CD4-positive, alpha-beta T cell treated with Interleukin-21 for 1 hour (primary cell): Measurements from ENCODE around the gene SPAG16.
"Not testable (repeated sequence)": the region's sequence is repeated elsewhere in the genome, so short reads cannot be mapped to it uniquely, and the experiment has no call there.

Source experiments
- DNase-seq: peaks from one replicate; pipeline ENCODE4 v3.0.0-alpha.2; 2020

Gene SPAG16

GRCh38 chr2:214014551-214015220, 730.4 kb downstream of the SPAG16 start:
- no peak for DNase-seq

- DNase-seq = no peak
Observed at GRCh38 chr2:214019229-214019972, 735.1 kb downstream of the SPAG16 start.

GRCh38 chr2:214019973-214020345, 735.7 kb downstream of the SPAG16 start:
- no peak for DNase-seq

- DNase-seq = no peak
Observed at GRCh38 chr2:214029190-214029589, 744.9 kb downstream of the SPAG16 start.

- no peak for DNase-seq
Observed at GRCh38 chr2:214031566-214031965, 747.3 kb downstream of the SPAG16 start.

GRCh38 chr2:214034417-214034816, 750.2 kb downstream of the SPAG16 start:
- DNase-seq = no peak

GRCh38 chr2:214035091-214035852, 751.0 kb downstream of the SPAG16 start:
- DNase-seq = no peak

- DNase-seq = no peak
Observed at GRCh38 chr2:214035921-214036320, 751.7 kb downstream of the SPAG16 start.

GRCh38 chr2:214038186-214038585, 753.9 kb downstream of the SPAG16 start:
- DNase-seq = no peak

- DNase-seq = no peak
Observed at GRCh38 chr2:214050731-214051130, 766.5 kb downstream of the SPAG16 start.

- no peak for DNase-seq
Observed at GRCh38 chr2:214051585-214051984, 767.3 kb downstream of the SPAG16 start.

GRCh38 chr2:214052235-214052634, 768.0 kb downstream of the SPAG16 start:
- DNase-seq = no peak

GRCh38 chr2:214057986-214058385, 773.7 kb downstream of the SPAG16 start:
- no peak for DNase-seq

- DNase-seq = not testable (repeated sequence)
Observed at GRCh38 chr2:214062279-214062678, 778.0 kb downstream of the SPAG16 start.

- DNase-seq = no peak
Observed at GRCh38 chr2:214064471-214064870, 780.2 kb downstream of the SPAG16 start.

GRCh38 chr2:214066862-214067261, 782.6 kb downstream of the SPAG16 start:
- DNase-seq = no peak

- no peak for DNase-seq
Observed at GRCh38 chr2:214069254-214069653, 785.0 kb downstream of the SPAG16 start.

GRCh38 chr2:214075456-214075855, 791.2 kb downstream of the SPAG16 start:
- DNase-seq = no peak

- no peak for DNase-seq
Observed at GRCh38 chr2:214076527-214076926, 792.3 kb downstream of the SPAG16 start.

GRCh38 chr2:214077727-214078126, 793.5 kb downstream of the SPAG16 start:
- no peak for DNase-seq

GRCh38 chr2:214079032-214079431, 794.8 kb downstream of the SPAG16 start:
- DNase-seq = no peak

GRCh38 chr2:214088536-214088935, 804.3 kb downstream of the SPAG16 start:
- no peak for DNase-seq

- DNase-seq = no peak
Observed at GRCh38 chr2:214096208-214096715, 812.0 kb downstream of the SPAG16 start.

- DNase-seq = no peak
Observed at GRCh38 chr2:214098811-214099210, 814.5 kb downstream of the SPAG16 start.
